RCC 7860 (cell line): ENCODE results near the gene CDC42EP5.
"Not testable (repeated sequence)": the region's sequence is repeated elsewhere in the genome, so short reads cannot be mapped to it uniquely, and the experiment has no call there.

Experiments used
- DNase-seq: peaks from one replicate; pipeline ENCODE4 v3.0.0-alpha.2; 2015; ENCODE audit warnings: low spot score
- FAIRE-seq: peaks from 2 replicates; lab custom pipeline; 2012; peaks lifted over from hg19 to GRCh38; lab: Jason Lieb, UNC

Gene CDC42EP5

DNA sequence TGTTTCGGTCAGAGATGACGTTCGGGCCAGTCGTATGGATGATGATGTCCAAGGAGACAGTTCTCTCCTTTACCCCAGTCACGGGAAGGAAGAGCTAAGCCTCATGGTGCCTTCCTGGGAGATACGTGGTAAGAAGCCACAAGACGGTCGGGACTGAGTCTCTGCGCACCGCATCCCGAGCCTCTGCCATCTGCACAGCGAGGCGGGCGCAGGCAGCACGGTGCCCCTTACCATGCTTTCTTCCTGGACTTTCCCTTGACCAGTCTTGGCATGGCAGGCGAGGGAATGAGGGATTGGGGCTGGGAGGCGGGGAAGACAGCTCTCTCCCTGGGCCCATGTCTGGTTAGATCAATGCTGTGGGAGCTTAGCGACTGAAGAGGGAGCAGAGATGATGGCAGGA, 19.5 kb upstream of the CDC42EP5 start:
- FAIRE-seq: no peak
- DNase-seq: no peak

DNA sequence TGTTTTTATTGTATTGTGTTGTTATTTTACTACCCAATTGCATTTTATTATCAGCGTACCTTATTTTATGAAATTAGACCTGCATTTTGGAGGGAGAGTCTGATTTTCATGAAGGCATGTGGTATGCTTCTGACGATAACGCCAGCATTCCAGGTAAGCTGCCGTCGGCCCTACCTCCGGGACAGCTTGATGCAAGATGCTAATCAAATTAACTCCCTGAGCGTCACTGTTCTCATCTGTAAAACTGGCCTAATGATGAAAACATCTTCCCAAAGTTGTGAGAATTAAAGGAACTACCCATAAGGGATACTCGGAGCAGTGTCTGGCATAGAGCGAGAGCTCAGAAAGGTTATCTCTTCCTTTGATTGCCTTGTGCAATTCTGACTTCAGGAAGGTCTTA, 16.7 kb upstream of the CDC42EP5 start:
- DNase-seq: no peak
- FAIRE-seq: no peak

DNA sequence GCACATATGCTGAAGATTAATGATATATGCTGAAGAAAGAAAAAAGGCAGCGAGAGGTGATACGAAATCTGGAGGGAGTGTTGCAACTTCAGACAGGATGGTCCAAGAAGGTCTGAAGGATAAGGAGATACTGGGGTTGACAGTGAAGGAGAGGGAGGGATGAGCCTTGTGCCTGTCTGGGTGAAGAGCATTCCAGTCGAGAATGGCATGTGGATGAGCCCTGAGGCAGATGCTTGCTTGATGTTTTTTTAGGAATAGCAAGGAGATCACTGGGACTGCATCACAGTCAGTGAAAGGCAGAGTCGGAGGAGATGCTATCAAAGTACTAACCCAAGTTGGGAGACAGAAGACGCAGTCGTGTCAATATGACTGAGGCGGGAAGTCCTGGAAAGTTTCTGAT, 16.2 kb upstream of the CDC42EP5 start:
- no peak for FAIRE-seq
- DNase-seq: no peak

DNA sequence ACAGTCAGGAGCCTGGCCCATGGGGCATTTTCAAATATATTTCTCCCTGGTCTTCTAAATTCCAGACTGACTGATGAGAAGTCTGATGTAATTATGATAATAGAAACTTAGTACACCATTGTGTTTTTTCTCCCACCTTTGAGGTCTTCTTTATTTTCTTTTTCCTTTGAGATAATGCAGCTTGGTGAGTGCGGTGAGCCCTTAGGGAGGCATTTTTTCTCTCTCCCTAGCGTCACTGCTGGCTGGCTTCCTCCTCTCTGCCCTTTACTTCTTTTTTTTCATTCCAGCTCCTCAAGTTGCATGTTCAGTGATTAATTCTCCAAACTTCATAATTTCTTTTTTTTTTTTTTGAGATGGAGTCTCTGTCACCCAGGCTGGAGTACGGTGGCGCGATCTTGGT, 12.8 kb upstream of the CDC42EP5 start:
- FAIRE-seq: no peak
- DNase-seq: no peak

DNA sequence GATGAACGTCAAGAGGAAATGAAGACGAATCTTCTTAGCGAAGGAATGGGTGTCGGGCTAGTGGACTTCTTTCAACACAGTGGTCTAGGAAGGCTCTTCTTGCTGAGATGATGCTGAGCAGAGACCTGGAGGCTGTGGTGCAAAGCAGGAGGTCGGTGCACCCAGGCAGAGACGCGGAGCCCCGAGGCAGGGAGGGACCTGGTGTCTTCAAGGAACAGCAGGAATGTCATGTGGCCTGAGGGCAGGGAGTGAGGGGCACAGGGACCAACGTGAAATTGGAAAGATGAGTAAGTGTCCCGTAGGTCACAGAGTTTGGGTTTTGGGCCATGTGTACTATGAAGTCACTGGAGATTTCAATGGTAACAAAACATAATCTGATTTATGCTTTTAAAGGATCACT, 11.4 kb upstream of the CDC42EP5 start:
- DNase-seq (no peak), FAIRE-seq (no peak)

DNA sequence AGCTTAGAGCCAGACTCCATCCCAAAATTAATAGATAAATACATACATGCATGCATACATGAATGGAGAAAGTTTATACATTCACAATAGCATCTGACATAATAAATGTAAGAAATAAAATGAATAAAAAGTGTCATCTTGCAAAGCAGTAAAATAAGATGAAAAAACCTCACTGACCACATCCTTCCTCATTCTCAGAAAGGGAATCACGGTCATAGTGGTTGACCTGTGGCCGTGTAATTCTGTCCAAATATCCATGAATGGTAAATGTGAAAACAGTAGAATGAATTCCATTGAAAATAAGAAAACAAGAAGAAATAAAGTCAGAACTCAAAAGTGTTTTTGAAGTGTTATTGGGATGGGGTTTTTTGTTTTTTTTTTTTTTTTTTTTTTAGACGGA, 9.8 kb upstream of the CDC42EP5 start:
- DNase-seq: no peak
- no peak for FAIRE-seq

DNA sequence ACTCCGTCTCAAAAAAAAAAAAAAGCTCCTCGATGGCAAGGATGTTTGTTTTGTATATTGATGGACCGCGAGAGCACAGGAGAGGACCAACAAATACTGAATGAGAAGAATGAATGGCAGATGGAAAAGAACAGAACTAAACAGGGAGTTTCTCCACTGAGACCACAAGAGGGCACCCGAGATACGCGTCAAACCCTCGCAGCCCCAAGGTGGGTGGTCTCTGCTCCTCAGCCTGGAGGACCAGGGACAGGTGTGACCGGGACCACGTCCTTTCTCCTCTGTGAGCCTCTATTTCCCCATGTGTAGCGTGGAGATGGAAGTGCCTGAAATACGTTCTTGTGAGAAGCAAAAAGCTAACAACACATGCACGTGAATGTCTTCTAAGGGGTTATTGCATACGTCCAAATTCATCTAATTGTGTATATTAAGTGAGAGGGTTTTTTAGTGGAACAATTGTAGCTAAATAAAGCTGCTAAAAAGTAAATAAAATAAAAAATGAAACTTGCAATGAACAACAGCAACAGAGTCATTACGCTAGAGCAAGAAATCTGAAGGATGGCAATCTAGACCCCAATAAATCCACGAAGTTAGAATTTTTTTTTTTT, 8.3 kb upstream of the CDC42EP5 start:
- DNase-seq: no peak
- FAIRE-seq: no peak

DNA sequence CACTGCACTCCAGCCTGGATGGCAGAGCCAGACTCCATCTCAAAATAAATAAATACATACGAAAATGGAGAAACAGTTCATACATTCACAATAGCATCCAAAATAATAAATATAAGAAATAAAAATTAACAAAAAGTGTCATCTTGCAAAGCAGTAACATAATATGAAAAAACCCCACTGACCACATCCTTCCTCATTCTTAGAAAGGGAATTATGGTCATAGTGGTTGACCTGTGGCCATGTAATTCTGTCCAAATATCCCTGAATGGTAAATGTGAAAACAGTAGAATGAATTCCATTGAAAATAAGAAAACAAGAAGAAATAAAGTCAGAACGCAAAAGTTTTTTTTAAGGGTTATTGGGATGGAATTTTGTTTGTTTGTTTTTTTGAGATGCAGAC, 7.0 kb upstream of the CDC42EP5 start:
- DNase-seq: no peak

DNA sequence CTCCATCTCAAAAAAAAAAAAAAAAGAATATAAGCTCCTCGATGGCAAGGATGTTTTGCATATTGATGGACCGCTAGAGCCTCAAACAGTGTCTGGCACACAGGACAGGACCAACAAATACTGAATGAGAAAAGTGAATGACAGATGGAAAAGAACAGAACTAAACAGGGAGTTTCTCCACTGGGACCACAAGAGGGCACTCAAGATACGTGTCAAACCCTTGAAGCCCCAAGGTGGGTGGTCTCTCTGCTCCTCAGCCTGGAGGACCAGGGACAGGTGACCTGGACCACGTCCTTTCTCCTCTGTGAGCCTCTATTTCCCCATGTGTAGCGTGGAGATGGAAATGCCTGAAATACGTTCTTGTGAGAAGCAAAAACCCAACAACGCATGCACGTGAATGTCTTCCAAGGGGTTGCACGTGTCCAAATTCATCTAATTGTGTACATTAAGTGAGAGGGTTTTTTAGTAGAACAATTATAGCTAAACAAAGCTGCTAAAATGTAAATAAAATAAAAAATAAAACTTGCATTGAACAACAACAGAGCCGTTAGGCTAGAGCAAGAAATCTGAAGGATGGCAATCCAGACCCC, 5.7 kb upstream of the CDC42EP5 start:
- FAIRE-seq: no peak

More for the DNA sequence above, 7.0 kb upstream of the CDC42EP5 start:
- FAIRE-seq: no peak

DNA sequence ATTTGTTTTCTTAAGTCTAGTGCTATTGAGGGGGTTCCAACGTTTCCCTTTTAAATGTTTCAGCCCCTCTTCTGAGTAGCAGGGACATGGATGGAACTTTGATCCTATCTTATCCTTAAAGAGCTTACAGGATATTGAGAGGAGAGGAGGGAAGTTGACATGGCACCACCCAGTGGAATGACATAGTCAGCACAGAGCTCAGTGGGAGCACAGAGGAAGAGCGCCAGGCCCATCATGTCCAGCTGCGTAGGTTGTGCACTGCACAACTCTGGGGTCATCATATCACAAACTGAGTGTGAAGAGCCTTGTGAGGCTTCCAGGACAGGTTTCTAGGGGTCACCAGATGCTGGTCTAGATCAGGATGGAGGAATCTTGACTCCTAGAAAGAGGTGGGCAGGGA, 4.6 kb upstream of the CDC42EP5 start:
- DNase-seq (no peak), FAIRE-seq (no peak)

More for the DNA sequence above, 5.7 kb upstream of the CDC42EP5 start:
- DNase-seq: no peak

DNA sequence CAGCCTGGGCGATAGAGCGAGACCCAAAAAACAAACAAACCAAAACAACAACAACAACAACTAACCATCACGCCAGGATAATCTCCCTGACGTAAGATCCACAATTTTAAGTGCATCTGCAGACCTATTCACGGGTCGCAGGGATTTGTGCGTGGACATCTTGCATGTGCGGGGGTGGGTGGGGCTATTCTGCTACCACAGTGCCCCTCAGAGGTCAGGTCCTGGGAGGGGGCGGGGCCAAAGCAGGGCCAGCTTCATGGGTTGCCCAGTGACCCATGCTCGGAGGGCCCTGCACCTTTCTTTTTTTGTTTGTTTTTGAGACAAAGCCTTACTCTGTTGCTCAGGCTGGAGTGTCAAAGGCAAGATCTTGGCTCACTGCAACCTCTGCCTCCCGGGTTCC, 2.6 kb upstream of the CDC42EP5 start:
- FAIRE-seq (no peak), DNase-seq (no peak)

DNA sequence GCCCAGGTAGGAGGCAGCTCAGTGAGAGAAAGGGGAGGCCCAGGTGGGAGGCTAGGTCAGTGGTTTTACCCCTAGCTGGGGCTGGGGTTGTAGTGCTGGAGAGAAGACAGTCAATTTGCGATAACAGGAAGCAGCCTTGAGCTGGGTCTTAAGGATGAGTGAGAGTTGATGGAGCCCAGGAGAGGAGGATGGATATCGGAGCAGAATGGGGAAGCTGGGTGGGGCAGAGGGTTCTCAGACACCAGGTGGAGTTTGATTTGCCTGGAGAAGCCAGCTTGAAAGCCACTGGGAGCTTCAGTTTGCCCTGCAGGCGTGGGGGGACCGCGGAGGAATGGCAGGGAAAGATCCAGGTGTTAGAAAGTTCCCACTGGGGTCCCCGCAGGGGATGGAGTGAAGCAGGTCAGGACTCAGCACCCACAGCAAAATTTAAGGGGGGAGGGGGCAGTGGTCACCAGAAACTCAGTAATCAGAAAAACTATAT, 836 bp upstream of the CDC42EP5 start:
- DNase-seq: no peak

DNA sequence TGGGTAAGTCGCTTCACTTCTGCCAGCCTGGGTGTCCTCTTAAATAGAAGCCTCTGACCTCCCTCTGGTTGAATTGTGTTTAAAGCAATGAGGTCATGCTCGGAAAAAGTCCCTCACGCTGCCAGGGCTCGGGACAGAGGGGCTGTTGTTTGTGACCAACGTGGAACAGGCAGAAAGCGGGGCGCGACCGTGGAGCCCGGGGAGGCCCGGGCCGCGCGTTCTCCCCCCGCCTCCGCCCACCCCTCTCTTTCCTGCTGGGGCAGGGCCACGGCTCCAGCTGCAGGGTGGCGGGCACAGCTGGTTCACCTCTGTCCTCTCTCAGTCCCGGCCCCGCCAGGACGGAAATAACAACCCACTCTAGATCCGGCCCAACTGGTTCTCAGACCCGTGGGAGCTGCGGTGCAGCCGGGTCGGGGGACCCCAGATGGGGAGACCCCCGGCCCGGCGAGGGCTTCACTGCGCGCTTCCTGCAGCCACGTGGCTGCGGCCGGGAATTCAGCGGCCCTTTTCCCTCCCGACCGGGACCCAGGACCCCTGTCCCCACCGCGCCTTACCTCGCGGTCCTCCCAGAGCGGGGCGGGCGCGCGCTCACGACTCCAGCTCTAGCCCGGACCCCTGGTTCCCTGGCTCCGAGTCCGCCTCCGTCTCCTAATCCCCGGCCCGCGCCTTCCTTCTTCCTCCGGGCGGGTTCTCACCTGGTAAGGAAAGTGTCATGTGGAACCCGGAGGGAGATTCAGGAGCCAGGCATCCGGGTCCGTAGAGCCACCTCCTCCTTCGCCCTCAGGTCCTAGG, 1.9 kb downstream of the CDC42EP5 start:
- DNase-seq (no peak), FAIRE-seq (no peak)

More for the DNA sequence above, 836 bp upstream of the CDC42EP5 start:
- no peak for FAIRE-seq

DNA sequence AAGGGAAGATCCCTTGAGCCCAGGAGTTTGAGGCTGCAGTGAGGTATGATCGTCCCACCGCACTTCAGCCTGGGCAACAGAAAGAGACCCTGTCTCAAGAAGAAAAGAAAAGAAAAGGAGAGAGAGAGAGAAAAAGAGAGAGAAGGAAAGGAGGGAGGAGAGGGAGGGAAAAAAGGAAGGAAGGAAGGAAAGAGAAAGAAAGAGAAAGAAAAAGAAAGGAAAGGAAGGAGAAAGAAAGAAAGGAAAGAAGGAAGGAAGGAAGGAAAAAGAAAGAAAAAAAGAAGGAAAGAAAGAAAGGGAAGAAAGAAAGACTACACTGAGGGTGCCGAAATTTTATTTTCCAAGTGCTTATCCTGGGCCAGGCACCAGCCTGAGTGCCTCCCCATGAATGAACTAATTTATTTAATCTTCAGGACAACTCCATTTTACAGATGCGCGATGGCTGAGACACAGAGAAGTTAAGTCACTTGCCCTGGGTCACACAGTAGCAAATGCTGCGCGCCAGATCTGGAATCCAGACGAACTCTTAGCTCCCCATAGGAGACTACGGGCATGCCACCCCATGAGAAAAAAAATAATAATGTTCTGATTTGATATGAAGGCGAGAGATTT, 2.7 kb downstream of the CDC42EP5 start:
- DNase-seq: no peak
- FAIRE-seq: no peak

DNA sequence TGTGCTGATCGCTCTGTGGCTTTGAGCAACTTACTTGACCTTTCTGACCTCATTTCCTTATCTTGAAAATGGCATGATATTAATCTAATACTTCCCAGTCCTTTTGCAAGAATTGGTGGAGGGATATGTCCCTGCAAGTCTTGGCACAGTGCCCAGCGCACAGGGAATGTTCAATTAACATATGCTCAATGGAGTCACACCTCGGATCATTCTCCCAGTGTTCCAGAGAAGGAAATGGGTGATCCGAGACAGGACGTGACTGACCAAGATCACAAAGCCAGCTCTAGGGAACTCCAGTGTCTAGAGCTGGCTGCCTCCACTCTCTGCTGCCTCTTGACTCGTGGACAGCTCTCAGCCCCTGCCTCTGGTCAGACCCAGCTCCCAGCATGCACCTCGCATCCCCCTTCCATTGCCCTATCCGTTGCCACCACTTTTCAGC, 3.6 kb downstream of the CDC42EP5 start:
- no peak for FAIRE-seq
- DNase-seq: no peak

DNA sequence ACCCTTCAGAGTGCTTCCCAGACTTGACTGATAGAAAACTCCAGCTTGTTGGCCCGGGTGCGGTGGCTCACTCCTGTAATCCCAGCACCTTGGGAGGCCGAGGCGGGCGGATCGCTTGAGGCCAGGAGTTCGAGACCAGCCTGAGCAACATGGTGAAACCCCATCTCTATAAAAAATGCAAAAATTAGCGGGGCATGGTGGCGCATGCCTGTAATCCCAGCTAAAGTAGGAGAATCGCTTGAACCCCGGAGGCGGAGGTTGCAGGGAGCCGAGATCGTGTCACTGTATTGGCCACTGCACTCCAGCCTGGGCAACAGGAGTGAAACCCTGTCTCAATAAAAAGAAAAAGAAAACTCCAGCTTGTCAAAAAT, 7.0 kb downstream of the CDC42EP5 start:
- not testable (repeated sequence) for DNase-seq, FAIRE-seq

DNA sequence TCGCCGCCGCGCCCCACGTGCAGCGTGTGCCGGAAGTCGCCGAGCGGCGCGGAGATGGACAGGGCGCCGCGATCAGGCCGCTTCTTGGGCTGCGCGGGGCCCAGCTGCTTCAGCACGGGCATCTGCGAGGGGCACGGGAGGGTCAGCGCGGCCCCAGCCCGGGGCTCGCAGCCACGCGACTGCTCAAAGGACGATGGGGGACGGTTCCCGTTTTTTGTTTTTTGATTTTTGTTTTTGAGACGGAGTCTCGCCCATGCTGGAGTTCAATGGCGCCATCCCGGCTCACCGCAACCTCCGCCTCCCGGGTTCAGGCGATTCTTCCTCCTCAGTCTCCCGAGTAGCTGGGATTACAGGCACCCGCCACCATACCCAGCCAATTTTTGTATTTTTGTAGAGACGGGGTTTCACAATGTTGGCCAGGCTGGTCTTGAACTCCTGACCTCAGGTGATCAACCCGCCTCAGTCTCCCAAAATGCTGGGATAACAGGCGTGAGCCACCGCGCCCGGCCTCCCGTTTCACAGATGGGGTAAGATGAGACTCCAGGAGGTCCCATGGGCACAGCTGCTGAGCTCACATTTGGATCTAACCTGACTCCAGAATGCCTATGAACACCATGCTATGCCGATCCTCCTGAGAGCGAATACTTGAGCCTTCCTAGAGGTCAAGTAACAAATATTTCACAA, 7.5 kb downstream of the CDC42EP5 start:
- no peak for DNase-seq
- FAIRE-seq: no peak

DNA sequence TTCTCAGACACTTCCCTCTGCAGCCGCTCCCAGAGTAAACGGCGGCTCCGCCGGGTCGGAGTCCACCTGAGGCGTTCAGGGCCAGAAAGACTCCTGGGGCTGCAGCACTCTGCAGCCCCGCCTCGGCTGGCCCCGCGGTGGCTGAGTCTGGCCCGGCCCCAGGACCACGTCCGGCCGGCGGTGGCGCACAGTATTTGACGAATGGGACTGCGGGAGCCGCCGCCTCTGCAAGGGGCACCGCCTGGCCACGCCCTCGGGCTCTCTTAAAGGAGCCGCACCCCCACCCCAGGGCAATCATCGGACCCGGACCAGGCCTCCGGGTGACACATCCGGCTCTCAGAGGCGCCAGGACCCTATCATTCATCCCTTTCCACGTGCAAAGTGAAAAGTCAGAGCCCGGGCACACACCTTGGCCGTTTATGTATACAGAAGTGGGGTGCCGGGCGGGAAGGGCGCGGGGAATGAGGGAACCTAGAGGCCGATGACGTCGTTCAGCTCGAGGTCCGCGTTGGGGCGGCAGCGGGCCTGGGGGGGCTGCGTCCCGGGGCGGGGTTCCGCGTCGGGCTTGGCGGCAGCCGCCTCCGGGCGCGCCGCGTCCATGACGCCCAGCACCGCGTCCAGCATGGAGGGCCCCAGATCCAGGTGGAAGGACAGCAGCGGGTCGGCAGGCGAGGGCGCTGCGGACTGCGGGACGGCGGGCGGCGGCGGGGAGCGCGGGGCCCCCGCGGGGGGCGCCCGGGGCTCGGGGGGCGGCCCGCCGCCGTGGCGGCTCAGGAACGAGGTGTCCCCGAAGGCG, 8.3 kb downstream of the CDC42EP5 start:
- DNase-seq: peak; percentile 70
- peak; percentile 25 for FAIRE-seq

DNA sequence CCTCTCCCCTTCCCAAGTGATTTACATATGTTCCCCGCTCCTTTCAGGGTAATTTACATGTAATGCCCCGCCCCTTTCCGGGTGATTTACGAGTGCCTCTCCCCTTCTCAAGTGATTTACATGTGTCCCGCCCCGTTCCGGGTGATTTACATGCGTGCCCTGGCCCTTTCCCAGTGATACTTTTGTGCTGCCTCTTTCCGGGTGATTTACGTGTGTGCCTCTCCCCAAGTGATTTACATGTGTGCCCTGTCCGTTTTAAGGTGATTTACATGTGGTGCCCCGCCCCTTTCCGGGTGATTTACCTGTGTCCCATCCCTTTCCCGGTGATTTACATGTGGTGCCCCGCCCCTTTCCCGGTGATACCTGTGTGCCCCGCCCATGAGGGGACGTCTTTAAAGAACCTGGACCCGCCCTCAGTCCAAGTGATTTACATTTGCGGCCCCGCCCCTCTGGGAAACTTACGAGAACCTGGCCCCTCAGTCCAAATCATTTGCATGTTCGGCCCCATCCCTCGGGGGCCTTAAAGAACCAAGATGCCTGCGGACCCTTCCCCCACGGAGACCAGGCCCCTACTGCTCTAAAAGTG, 9.0 kb downstream of the CDC42EP5 start:
- DNase-seq: peak; percentile 68
- FAIRE-seq: no peak

DNA sequence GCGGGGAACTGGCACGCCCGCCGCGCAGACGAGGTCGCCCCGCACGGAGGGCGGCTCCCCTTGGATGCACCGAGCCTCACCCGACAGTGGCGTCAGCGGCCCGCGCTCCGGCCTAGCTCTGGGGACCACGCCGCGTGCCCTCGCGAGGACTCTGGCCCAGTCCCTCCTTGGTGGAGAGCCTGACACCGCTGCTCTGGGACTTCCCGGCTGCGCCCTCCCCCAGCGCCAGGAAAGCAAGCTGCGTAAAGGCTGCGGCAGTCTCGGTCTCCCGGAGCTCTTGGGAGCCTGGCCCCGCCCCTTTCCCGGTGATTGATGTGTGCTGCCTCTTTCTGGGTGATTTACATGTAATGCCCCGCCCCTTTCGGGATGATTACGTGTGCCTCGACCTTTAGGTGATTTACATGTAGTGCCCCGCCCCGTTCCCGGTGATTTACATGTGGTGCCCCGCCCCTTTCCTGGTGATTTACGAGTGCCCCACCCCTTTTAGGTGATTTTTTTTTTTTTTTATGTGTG, 9.5 kb downstream of the CDC42EP5 start, which contains the start of gene LENG9:
TSS of gene LENG9 (minus strand) at position 248 of the 513 bp plus-strand sequence. CDS start 252 bp downstream, outside the sequence.
- peak; percentile 92 for DNase-seq
- FAIRE-seq: peak; percentile 81
